AG04449 (cell line): ENCODE data around the gene HORMAD1.

Source experiments
- CTCF ChIA-PET: fragments of 350-600 bp; formaldehyde crosslinking; extraction: SDS; loops from one replicate; lab custom pipeline; 2021; ENCODE audit warnings: antibody characterized with exemption; lab: Yijun Ruan, JAX
- POLR2A ChIA-PET: fragments of 400-600, 350-600 bp; formaldehyde crosslinking; extraction: SDS; loops from one replicate; lab custom pipeline; 2020; ENCODE audit warnings: antibody characterized with exemption, inconsistent platforms; lab: Yijun Ruan, JAX
- DNase-seq: peaks from one replicate; pipeline ENCODE4 v3.0.0-alpha.2; 2010; ENCODE audit warnings: low read depth, low spot score
- H3K4me3 ChIP-seq: 2 replicates; pipeline ENCODE4 v1.5.1; 2011; ENCODE audit warnings: low read depth, mild to moderate bottlenecking, control low read depth, low read length
- CTCF ChIP-seq: IDR thresholded peaks from one replicate; pipeline ENCODE4 v1.5.1; 2011; ENCODE audit warnings: mild to moderate bottlenecking, moderate library complexity, low read length, control low read depth, inconsistent platforms; ENCODE audit not compliant: insufficient read depth; ENCODE audit errors: missing control alignments

Gene HORMAD1

GRCh38 chr1:150703427-150703826 lies 17.3 kb downstream of the HORMAD1 start:
- ChIA-PET CTCF (no interaction called here), POLR2A (no interaction called here)
- DNase-seq = no peak
- no peak for TF ChIP-seq CTCF
- H3K4me3 ChIP-seq = no peak overlapping the region

DNA sequence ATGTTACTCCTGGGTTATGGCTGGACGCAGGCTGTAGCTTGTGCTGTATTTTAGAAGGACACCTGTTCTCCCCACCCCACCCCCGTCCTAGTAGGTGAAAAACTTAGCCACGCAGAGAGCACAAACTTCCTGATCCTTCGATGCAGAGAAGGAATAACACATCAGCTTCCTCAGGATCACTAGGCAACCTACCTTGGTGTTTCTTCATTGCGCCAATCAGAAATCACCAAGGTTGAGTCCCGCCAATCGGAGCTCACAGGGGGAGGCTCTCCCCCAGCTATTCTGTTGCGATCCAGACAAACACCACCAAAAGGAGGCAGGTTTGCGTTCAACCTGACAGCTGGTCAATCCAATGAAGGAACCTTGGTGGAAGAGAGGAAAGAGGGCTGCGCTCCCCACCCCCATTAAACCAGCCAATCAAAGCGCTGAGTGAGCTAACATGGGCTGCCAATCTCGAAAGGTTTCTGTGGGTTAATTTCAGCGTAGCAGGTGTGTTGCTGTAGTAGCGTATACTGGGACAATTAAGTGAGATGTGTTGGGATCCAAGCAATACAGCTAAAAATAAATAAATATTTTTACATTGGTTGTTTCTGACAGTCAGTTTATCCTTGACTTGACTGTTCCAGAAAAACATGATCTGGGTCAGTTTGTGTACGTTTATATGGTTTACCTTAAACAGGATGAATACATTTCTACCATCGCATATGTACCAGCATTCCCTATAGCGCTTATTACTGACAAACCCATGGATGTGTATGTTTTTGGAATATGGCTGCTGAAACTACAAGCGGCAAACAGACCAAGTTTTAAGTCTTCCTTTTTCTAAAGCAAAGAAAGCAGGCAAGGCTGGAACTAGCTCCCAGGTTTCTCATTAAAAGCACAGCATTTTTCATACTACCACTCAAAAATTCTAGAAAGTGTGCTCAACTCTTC lies 23.4 kb downstream of the HORMAD1 start, which contains the start of gene GOLPH3L:
Gene GOLPH3L (minus strand): TSS at position 160 of the 933 bp plus-strand sequence. CDS start 2,316 bp downstream, outside the sequence.
- POLR2A ChIA-PET = interaction anchor here (0.6 to 1.1 kb wide), 2 partner anchors 10 to 118 kb away, joined by 3 to 5 read pairs; partner anchors contain the start of gene MCL1
- CTCF ChIA-PET = interaction anchor here (0.6 to 1.3 kb wide), 8 partner anchors 10 to 136 kb away, joined by 3 to 6 read pairs (median 3); partner anchors contain the start of gene HORMAD1
- H3K4me3 ChIP-seq = peak within 1 kb of the TSS; percentile 83
- DNase-seq = peak; percentile 88
- peak; percentile 28 for TF ChIP-seq CTCF

GRCh38 chr1:150696590-150696989 lies 24.1 kb downstream of the HORMAD1 start:
- H3K4me3 ChIP-seq = peak overlapping the region; percentile 83
- ChIA-PET CTCF (interaction anchor here (0.6 to 1.3 kb wide), 7 partner anchors 9 to 136 kb away, joined by 3 to 6 read pairs (median 3); partner anchors contain the start of gene HORMAD1), POLR2A (interaction anchor here (1.1 kb wide), 1 partner anchor 117 kb away, joined by 5 read pairs; the partner anchor contains the start of gene MCL1)
- TF ChIP-seq CTCF = no peak
- DNase-seq = no peak

GRCh38 chr1:150696162-150696561 lies 24.5 kb downstream of the HORMAD1 start:
- peak overlapping the region; percentile 83 for H3K4me3 ChIP-seq
- CTCF ChIA-PET = interaction anchor here (0.6 to 1.3 kb wide), 4 partner anchors 9 to 133 kb away, joined by 3 to 6 read pairs (median 4); no protein-coding TSS in a partner anchor

GRCh38 chr1:150695561-150695960 lies 25.1 kb downstream of the HORMAD1 start:
- no peak overlapping the region for H3K4me3 ChIP-seq
- ChIA-PET POLR2A (no interaction called here), CTCF (no interaction called here)
- no peak for TF ChIP-seq CTCF
- no peak for DNase-seq

More at GRCh38 chr1:150696162-150696561, 24.5 kb downstream of the HORMAD1 start:
- no peak for DNase-seq
- no peak for TF ChIP-seq CTCF
- POLR2A ChIA-PET = interaction anchor here (1.1 kb wide), 1 partner anchor 116 kb away, joined by 5 read pairs; the partner anchor contains the start of gene MCL1
